ENCODE data around the gene ZMYM3.
"Not testable (repeated sequence)": the region's sequence is repeated elsewhere in the genome, so short reads cannot be mapped to it uniquely, and the experiment has no call there.

Gene ZMYM3

GRCh38 chrX:71300064-71300463 is 46.1 kb upstream of the ZMYM3 start:
- not testable (repeated sequence) for H3K14ac ChIP-seq (ENCODE audit: low read length); H2BK120ac ChIP-seq (ENCODE audit: insufficient read depth, low read length, poor library complexity); H3K4me2 ChIP-seq (ENCODE audit: low read length); H3K4ac ChIP-seq (ENCODE audit: low read depth, low read length); H4K8ac ChIP-seq (ENCODE audit: low read depth, low read length); H3K79me1 ChIP-seq (ENCODE audit: low read length); H3K18ac ChIP-seq (ENCODE audit: low read length); H3K23ac ChIP-seq (ENCODE audit: low read length); H4K12ac ChIP-seq (ENCODE audit: low read depth, low read length); H3K27me3 ChIP-seq (ENCODE audit: insufficient read depth, low read length); H2AK5ac ChIP-seq (ENCODE audit: low read length); H2BK5ac ChIP-seq (ENCODE audit: low read depth, low read length, poor library complexity); DNase-seq; H3K4me1 ChIP-seq (ENCODE audit: control insufficient read depth in 1 of 2, insufficient read depth in 2 of 2, low read length in 2 of 2); H3K79me2 ChIP-seq (ENCODE audit: control insufficient read depth, insufficient read depth, low read length, poor library complexity); H2BK12ac ChIP-seq (ENCODE audit: low read length); H3K9me3 ChIP-seq (ENCODE audit: insufficient read depth, low read depth, low read length); H4K91ac ChIP-seq (ENCODE audit: low read depth, low read length); H3K4me3 ChIP-seq (ENCODE audit: low read depth, low read length); H3K27ac ChIP-seq (ENCODE audit: low read depth, low read length); H3K9ac ChIP-seq (ENCODE audit: low read length); H2AFZ ChIP-seq (ENCODE audit: insufficient read depth, low read length, poor library complexity)
- H3K36me3 ChIP-seq (ENCODE audit: control insufficient read depth in 1 of 2, insufficient read depth in 2 of 2, low read length in 2 of 2) = peaks cover 32 to 47% of the 10 kb centered on the region in 2 experiments
- WGBS (ENCODE audit: extremely low coverage, insufficient coverage, insufficient read length) = no CpG with 5 or more reads among the region's 7 CpGs

- H3K23ac ChIP-seq (ENCODE audit: low read length) = no peak overlapping the region
- no peak overlapping the region for H3K4me3 ChIP-seq (ENCODE audit: low read depth, low read length)
- H4K91ac ChIP-seq (ENCODE audit: low read depth, low read length) = no peak overlapping the region
- no peak overlapping the region for H2BK5ac ChIP-seq (ENCODE audit: low read depth, low read length, poor library complexity)
- no peak overlapping the region for H2AK5ac ChIP-seq (ENCODE audit: low read length)
- peaks cover 48 to 57% of the 10 kb centered on the region in 2 experiments for H3K36me3 ChIP-seq (ENCODE audit: control insufficient read depth in 1 of 2, insufficient read depth in 2 of 2, low read length in 2 of 2)
- no peak overlapping the region for H3K4me2 ChIP-seq (ENCODE audit: low read length)
- H3K27ac ChIP-seq (ENCODE audit: low read depth, low read length) = no peak overlapping the region
- no peak overlapping the region for H2AFZ ChIP-seq (ENCODE audit: insufficient read depth, low read length, poor library complexity)
- H4K12ac ChIP-seq (ENCODE audit: low read depth, low read length) = no peak overlapping the region
- no peak overlapping the region for H3K9ac ChIP-seq (ENCODE audit: low read length)
- H3K18ac ChIP-seq (ENCODE audit: low read length) = no peak overlapping the region
- no peaks in the 10 kb centered on the region for H3K27me3 ChIP-seq (ENCODE audit: insufficient read depth, low read length)
- H4K8ac ChIP-seq (ENCODE audit: low read depth, low read length) = no peak overlapping the region
- H3K79me2 ChIP-seq (ENCODE audit: control insufficient read depth, insufficient read depth, low read length, poor library complexity) = no peaks in the 10 kb centered on the region
- H3K14ac ChIP-seq (ENCODE audit: low read length) = no peak overlapping the region
- no peaks in the 10 kb centered on the region for H3K79me1 ChIP-seq (ENCODE audit: low read length)
- H3K9me3 ChIP-seq (ENCODE audit: insufficient read depth, low read depth, low read length) = no peaks in the 10 kb centered on the region
- no peak overlapping the region for H2BK12ac ChIP-seq (ENCODE audit: low read length)
- WGBS (ENCODE audit: extremely low coverage, insufficient coverage, insufficient read length) = no CpG with 5 or more reads among the region's 3 CpGs
- no peak overlapping the region for H2BK120ac ChIP-seq (ENCODE audit: insufficient read depth, low read length, poor library complexity)
- H3K4me1 ChIP-seq (ENCODE audit: control insufficient read depth in 1 of 2, insufficient read depth in 2 of 2, low read length in 2 of 2) = no peaks in the 10 kb centered on the region
- DNase-seq = no peak
- no peak overlapping the region for H3K4ac ChIP-seq (ENCODE audit: low read depth, low read length)
These were observed 44.2 kb upstream of the ZMYM3 start for GRCh38 chrX:71298119-71298518.

- no peak overlapping the region for H4K91ac ChIP-seq (ENCODE audit: low read depth, low read length)
- H3K36me3 ChIP-seq (ENCODE audit: control insufficient read depth in 1 of 2, insufficient read depth in 2 of 2, low read length in 2 of 2) = peaks cover 51 to 64% of the 10 kb centered on the region in 2 experiments
- no peak overlapping the region for H2BK5ac ChIP-seq (ENCODE audit: low read depth, low read length, poor library complexity)
- H3K4me1 ChIP-seq (ENCODE audit: control insufficient read depth in 1 of 2, insufficient read depth in 2 of 2, low read length in 2 of 2) = no peaks in the 10 kb centered on the region
- no peak overlapping the region for H3K18ac ChIP-seq (ENCODE audit: low read length)
- H3K4ac ChIP-seq (ENCODE audit: low read depth, low read length) = no peak overlapping the region
- no peak overlapping the region for H3K23ac ChIP-seq (ENCODE audit: low read length)
- H3K4me2 ChIP-seq (ENCODE audit: low read length) = no peak overlapping the region
- no peaks in the 10 kb centered on the region for H3K79me2 ChIP-seq (ENCODE audit: control insufficient read depth, insufficient read depth, low read length, poor library complexity)
- no peak overlapping the region for H2BK12ac ChIP-seq (ENCODE audit: low read length)
- WGBS (ENCODE audit: extremely low coverage, insufficient coverage, insufficient read length) = no CpG with 5 or more reads among the region's 6 CpGs
- no peak overlapping the region for H3K9ac ChIP-seq (ENCODE audit: low read length)
- H3K27me3 ChIP-seq (ENCODE audit: insufficient read depth, low read length) = no peaks in the 10 kb centered on the region
- no peak overlapping the region for H3K27ac ChIP-seq (ENCODE audit: low read depth, low read length)
- H2AFZ ChIP-seq (ENCODE audit: insufficient read depth, low read length, poor library complexity) = no peak overlapping the region
- H2BK120ac ChIP-seq (ENCODE audit: insufficient read depth, low read length, poor library complexity) = no peak overlapping the region
- no peak overlapping the region for H2AK5ac ChIP-seq (ENCODE audit: low read length)
- no peaks in the 10 kb centered on the region for H3K79me1 ChIP-seq (ENCODE audit: low read length)
- DNase-seq = no peak
- H3K14ac ChIP-seq (ENCODE audit: low read length) = no peak overlapping the region
- H4K12ac ChIP-seq (ENCODE audit: low read depth, low read length) = no peak overlapping the region
- no peaks in the 10 kb centered on the region for H3K9me3 ChIP-seq (ENCODE audit: insufficient read depth, low read depth, low read length)
- H3K4me3 ChIP-seq (ENCODE audit: low read depth, low read length) = no peak overlapping the region
- H4K8ac ChIP-seq (ENCODE audit: low read depth, low read length) = no peak overlapping the region
These were observed 42.9 kb upstream of the ZMYM3 start for GRCh38 chrX:71296806-71297205.

GRCh38 chrX:71292669-71293365 is 38.9 kb upstream of the ZMYM3 start:
- Histone ChIP-seq H4K8ac (ENCODE audit: low read depth, low read length) (no peak overlapping the region), H3K9me3 (ENCODE audit: insufficient read depth, low read depth, low read length) (no peaks in the 10 kb centered on the region), H2BK120ac (ENCODE audit: insufficient read depth, low read length, poor library complexity) (no peak overlapping the region), H2AFZ (ENCODE audit: insufficient read depth, low read length, poor library complexity) (no peak overlapping the region), H3K27ac (ENCODE audit: low read depth, low read length) (no peak overlapping the region), H4K12ac (ENCODE audit: low read depth, low read length) (no peak overlapping the region), H3K4me1 (ENCODE audit: control insufficient read depth in 1 of 2, insufficient read depth in 2 of 2, low read length in 2 of 2) (no peaks in the 10 kb centered on the region), H3K36me3 (ENCODE audit: control insufficient read depth in 1 of 2, insufficient read depth in 2 of 2, low read length in 2 of 2) (peaks cover 48 to 50% of the 10 kb centered on the region in 2 experiments), H3K23ac (ENCODE audit: low read length) (no peak overlapping the region), H3K27me3 (ENCODE audit: insufficient read depth, low read length) (no peaks in the 10 kb centered on the region), H2AK5ac (ENCODE audit: low read length) (no peak overlapping the region), H3K14ac (ENCODE audit: low read length) (no peak overlapping the region), H3K4me3 (ENCODE audit: low read depth, low read length) (no peak overlapping the region), H3K9ac (ENCODE audit: low read length) (no peak overlapping the region), H2BK12ac (ENCODE audit: low read length) (no peak overlapping the region), H3K79me1 (ENCODE audit: low read length) (no peaks in the 10 kb centered on the region), H4K91ac (ENCODE audit: low read depth, low read length) (no peak overlapping the region), H3K4ac (ENCODE audit: low read depth, low read length) (no peak overlapping the region), H3K4me2 (ENCODE audit: low read length) (no peak overlapping the region), H3K18ac (ENCODE audit: low read length) (no peak overlapping the region), H3K79me2 (ENCODE audit: control insufficient read depth, insufficient read depth, low read length, poor library complexity) (no peaks in the 10 kb centered on the region), H2BK5ac (ENCODE audit: low read depth, low read length, poor library complexity) (no peak overlapping the region)
- no CpG with 5 or more reads among the region's 7 CpGs for WGBS (ENCODE audit: extremely low coverage, insufficient coverage, insufficient read length)
- DNase-seq = no peak
